Measurements from ENCODE around the gene MAK. TPM values are rescaled to one million over a fixed set of nuclear protein-coding genes. Genes with fewer than 3 reads are reported as not detected.
"Not testable (repeated sequence)": the region's sequence is repeated elsewhere in the genome, so short reads cannot be mapped to it uniquely, and the experiment has no call there.

The MAK gene
- total and polyA plus RNA-seq, 8 donors, result 0.05 to 0.33 (median 0.10) TPM

GRCh38 chr6:10862361-10862760 lies 24.0 kb upstream of the MAK start:
- no peaks in the 10 kb centered on the region for H3K9me3 ChIP-seq
- FAIRE-seq, result no peak
- H3K27ac ChIP-seq, result no peak overlapping the region
- intact Hi-C loops (cut with DNase I), result no loop called here
- ATAC-seq, result no peak
- no peaks in the 10 kb centered on the region for H3K27me3 ChIP-seq
- 83 to 88% methylated on average over 4 of the region's 4 CpGs for WGBS, 2 donors
- DNase-seq, result no peak
- no peak for TF ChIP-seq CTCF (IDR thresholded peaks at IDR 0.05)
- H3K4me3 ChIP-seq, result no peak overlapping the region
- no peaks in the 10 kb centered on the region for H3K36me3 ChIP-seq
- H3K4me1 ChIP-seq, result no peaks in the 10 kb centered on the region

GRCh38 chr6:10861086-10861485 lies 22.7 kb upstream of the MAK start:
- ATAC-seq, result no peak
- Histone ChIP-seq H3K27me3 (no peaks in the 10 kb centered on the region), H3K4me3 (no peak overlapping the region), H3K9me3 (no peaks in the 10 kb centered on the region), H3K36me3 (no peaks in the 10 kb centered on the region), H3K27ac (no peak overlapping the region), H3K4me1 (no peaks in the 10 kb centered on the region)
- no peak for TF ChIP-seq CTCF (IDR thresholded peaks at IDR 0.05)
- 73 to 86% methylated on average over 2 of the region's 2 CpGs for WGBS, 2 donors
- no peak for DNase-seq
- no peak for FAIRE-seq
- intact Hi-C loops (cut with DNase I), result no loop called here

GRCh38 chr6:10857259-10857658 lies 18.9 kb upstream of the MAK start:
- DNase-seq, result no peak
- intact Hi-C loops (cut with DNase I), result no loop called here
- ATAC-seq, result no peak
- FAIRE-seq, result no peak
- no peak overlapping the region for H3K4me3 ChIP-seq
- no peaks in the 10 kb centered on the region for H3K36me3 ChIP-seq
- no peak overlapping the region for H3K27ac ChIP-seq
- no peaks in the 10 kb centered on the region for H3K9me3 ChIP-seq
- no peaks in the 10 kb centered on the region for H3K4me1 ChIP-seq
- no peaks in the 10 kb centered on the region for H3K27me3 ChIP-seq
- 87 to 95% methylated on average over 2 of the region's 2 CpGs for WGBS, 2 donors
- TF ChIP-seq CTCF (IDR thresholded peaks at IDR 0.05), result no peak

- FAIRE-seq (no peak), ATAC-seq (no peak), DNase-seq (no peak)
- no peaks in the 10 kb centered on the region for H3K4me1 ChIP-seq
- H3K36me3 ChIP-seq, result no peaks in the 10 kb centered on the region
- H3K4me3 ChIP-seq, result no peak overlapping the region
- H3K27ac ChIP-seq, result no peak overlapping the region
- H3K27me3 ChIP-seq, result no peaks in the 10 kb centered on the region
- H3K9me3 ChIP-seq, result no peaks in the 10 kb centered on the region
- WGBS, 2 donors, result 79% methylated on average over 7 of the region's 7 CpGs
- intact Hi-C loops (cut with DNase I), result no loop called here
- no peak for TF ChIP-seq CTCF (IDR thresholded peaks at IDR 0.05)
Observed at GRCh38 chr6:10854922-10855632, 16.7 kb upstream of the MAK start.

- H3K36me3 ChIP-seq; H3K9me3 ChIP-seq; H3K27me3 ChIP-seq; intact Hi-C loops (cut with DNase I); ATAC-seq; H3K27ac ChIP-seq; DNase-seq; H3K4me3 ChIP-seq; FAIRE-seq; H3K4me1 ChIP-seq: not testable (repeated sequence)
- WGBS, 2 donors, result 65 to 71% methylated on average over 6 of the region's 6 CpGs
Observed at GRCh38 chr6:10853849-10854300, 15.5 kb upstream of the MAK start.
